ENCODE data around the gene LPP. TPM values are rescaled to one million over a fixed set of nuclear protein-coding genes. Genes with fewer than 3 reads are reported as not detected.

LPP gene
- total and polyA plus RNA-seq, 8 donors: 23.1 to 220 (median 26.7) TPM

GRCh38 chr3:188326968-188327367 is 173.0 kb downstream of the LPP start:
- Histone ChIP-seq H3K4me1 (peaks cover 0 to 4% of the 10 kb centered on the region in 2 donors), H3K4me3 (no peak overlapping the region), H3K36me3 (no peaks in the 10 kb centered on the region), H3K27me3 (no peaks in the 10 kb centered on the region), H3K27ac (no peak overlapping the region), H3K9me3 (no peaks in the 10 kb centered on the region)
- no peak for ATAC-seq
- intact Hi-C loops (cut with DNase I): no loop called here
- no peak for TF ChIP-seq CTCF (IDR thresholded peaks at IDR 0.05)
- DNase-seq: no peak

GRCh38 chr3:188327433-188327832 is 173.5 kb downstream of the LPP start:
- Histone ChIP-seq H3K9me3 (no peaks in the 10 kb centered on the region), H3K27ac (no peak overlapping the region)
- ATAC-seq: no peak

GRCh38 chr3:188330138-188330537 is 176.2 kb downstream of the LPP start:
- intact Hi-C loops (cut with DNase I): no loop called here
- H3K9me3 ChIP-seq: no peaks in the 10 kb centered on the region
- no peak for ATAC-seq
- H3K4me1 ChIP-seq: peaks cover 0 to 4% of the 10 kb centered on the region in 2 donors
- DNase-seq: no peak
- no peaks in the 10 kb centered on the region for H3K27me3 ChIP-seq
- no peak overlapping the region for H3K4me3 ChIP-seq
- H3K36me3 ChIP-seq: no peaks in the 10 kb centered on the region
- H3K27ac ChIP-seq: no peak overlapping the region
- no peak for TF ChIP-seq CTCF (IDR thresholded peaks at IDR 0.05)

More at GRCh38 chr3:188327433-188327832, 173.5 kb downstream of the LPP start:
- no peak overlapping the region for H3K4me3 ChIP-seq
- no peak for TF ChIP-seq CTCF (IDR thresholded peaks at IDR 0.05)
- H3K27me3 ChIP-seq: no peaks in the 10 kb centered on the region
- no peaks in the 10 kb centered on the region for H3K36me3 ChIP-seq
- intact Hi-C loops (cut with DNase I): no loop called here
- no peak for DNase-seq
- peaks cover 0 to 4% of the 10 kb centered on the region in 2 donors for H3K4me1 ChIP-seq

- no peak for TF ChIP-seq CTCF (IDR thresholded peaks at IDR 0.05)
- intact Hi-C loops (cut with DNase I): no loop called here
- Histone ChIP-seq H3K4me3 (no peak overlapping the region), H3K27me3 (no peaks in the 10 kb centered on the region), H3K4me1 (peaks cover 0 to 4% of the 10 kb centered on the region in 2 donors), H3K27ac (no peak overlapping the region), H3K36me3 (no peaks in the 10 kb centered on the region), H3K9me3 (no peaks in the 10 kb centered on the region)
- ATAC-seq: no peak
- DNase-seq: no peak
These were observed 177.2 kb downstream of the LPP start for GRCh38 chr3:188331166-188331565.

GRCh38 chr3:188332085-188332484 is 178.1 kb downstream of the LPP start:
- Histone ChIP-seq H3K9me3 (no peaks in the 10 kb centered on the region), H3K36me3 (no peaks in the 10 kb centered on the region), H3K27me3 (no peaks in the 10 kb centered on the region), H3K4me3 (no peak overlapping the region), H3K4me1 (no peaks in the 10 kb centered on the region), H3K27ac (no peak overlapping the region)
- intact Hi-C loops (cut with DNase I): no loop called here
- no peak for ATAC-seq
- TF ChIP-seq CTCF (IDR thresholded peaks at IDR 0.05): no peak
- no peak for DNase-seq

Data from left lung (tissue), 10 donors.